ENCODE data around the gene BMAL2.

- TF ChIP-seq REST (IDR thresholded peaks at IDR 0.05; ENCODE audit: insufficient replicate concordance, low read depth) (no peak), CTCF (IDR thresholded peaks at IDR 0.05; ENCODE audit: insufficient read depth, low read length) (no peak), POLR2AphosphoS5 (IDR thresholded peaks at IDR 0.05; ENCODE audit: low read depth) (no peak)
Measured at GRCh38 chr12:27305673-27306456, 26.8 kb upstream of the BMAL2 start.
